Liver (tissue), 9 donors: ENCODE results near the gene PRPF31. TPM values are rescaled to one million over a fixed set of nuclear protein-coding genes. Genes with fewer than 3 reads are reported as not detected.
A peak's percentile ranks its signal among the peaks of the same experiment; 100 is the strongest.

Experiments used
- DNase-seq: peaks from one replicate; pipeline ENCODE4 v3.0.0-alpha.2; 2017; ENCODE audit warnings: low spot score
- H3K27ac ChIP-seq, 2 donors: one replicate each; pipeline ENCODE4 v1.7.0; 2013; ENCODE audit warnings: inconsistent platforms in 2 of 2, low read length in 2 of 2, control low read depth in 1 of 2, low read depth in 1 of 2, mild to moderate bottlenecking in 1 of 2
- H3K27me3 ChIP-seq, 4 donors: one replicate each; pipeline versions ENCODE4 v1.6.1 to v1.7.0; 2013; ENCODE audit warnings: low read length in 3 of 4, inconsistent platforms in 1 of 4, mild to moderate bottlenecking in 1 of 4, moderate library complexity in 1 of 4; ENCODE audit not compliant: control insufficient read depth in 4 of 4, insufficient read depth in 4 of 4
- H3K36me3 ChIP-seq, 4 donors: one replicate each; pipeline versions ENCODE4 v1.6.1 to v1.7.0; 2013; ENCODE audit warnings: low read length in 3 of 4, mild to moderate bottlenecking in 3 of 4, low read depth in 1 of 4, moderate library complexity in 1 of 4; ENCODE audit not compliant: control insufficient read depth in 4 of 4, insufficient read depth in 3 of 4
- H3K4me1 ChIP-seq, 4 donors: one replicate each; pipeline versions ENCODE4 v1.6.1 to v1.7.0; 2013; ENCODE audit warnings: low read length in 3 of 4, mild to moderate bottlenecking in 3 of 4, moderate library complexity in 1 of 4; ENCODE audit not compliant: control insufficient read depth in 4 of 4, insufficient read depth in 4 of 4
- H3K4me3 ChIP-seq, 3 donors: one replicate each; pipeline versions ENCODE4 v1.6.1 to v1.7.0; 2013; ENCODE audit warnings: low read length in 3 of 3, control low read depth in 1 of 3, low read depth in 1 of 3, mild to moderate bottlenecking in 1 of 3
- H3K9ac ChIP-seq, 2 donors: one replicate each; pipeline ENCODE4 v1.7.0; 2013; ENCODE audit warnings: low read length in 2 of 2, mild to moderate bottlenecking in 2 of 2, moderate library complexity in 2 of 2, control low read depth in 1 of 2, low read depth in 1 of 2
- H3K9me3 ChIP-seq, 4 donors: one replicate each; pipeline versions ENCODE4 v1.6.1 to v1.7.0; 2013; ENCODE audit warnings: low read length in 3 of 4; ENCODE audit not compliant: control insufficient read depth in 4 of 4
- EGR1 ChIP-seq, 2 donors: IDR thresholded peaks; 2 replicates each; pipeline ENCODE4 v1.6.1; 2016 to 2018; ENCODE audit warnings: antibody characterized with exemption in 2 of 2, low read depth in 2 of 2
- FOXA1 ChIP-seq: IDR thresholded peaks from 2 replicates; pipeline ENCODE4 v1.6.1; 2016; ENCODE audit warnings: antibody characterized with exemption
- FOXA2 ChIP-seq: IDR thresholded peaks from 2 replicates; pipeline ENCODE4 v1.6.1; 2016; ENCODE audit warnings: antibody characterized with exemption
- GABPA ChIP-seq, 2 donors: IDR thresholded peaks in 1 of 2; conservative IDR thresholded peaks in 1 of 2; 2 replicates each; pipeline ENCODE4 v1.6.1; 2016; ENCODE audit warnings: antibody characterized with exemption in 2 of 2, mild to moderate bottlenecking in 1 of 2, moderate library complexity in 1 of 2
- HNF4A ChIP-seq, 2 donors: conservative IDR thresholded peaks; 2 replicates each; pipeline ENCODE4 v1.6.1; 2016; ENCODE audit warnings: antibody characterized with exemption in 2 of 2, mild to moderate bottlenecking in 2 of 2
- HNF4G ChIP-seq: IDR thresholded peaks from 2 replicates; pipeline ENCODE4 v1.6.1; 2016; ENCODE audit warnings: antibody characterized with exemption
- JUND ChIP-seq, 2 donors: IDR thresholded peaks; 2 replicates each; pipeline ENCODE4 v1.6.1; 2016; ENCODE audit warnings: antibody characterized with exemption in 2 of 2
- NR2F2 ChIP-seq: IDR thresholded peaks from 2 replicates; pipeline ENCODE4 v1.6.1; 2016; ENCODE audit warnings: antibody characterized with exemption
- RAD21 ChIP-seq, 2 donors: IDR thresholded peaks; 2 replicates each; pipeline ENCODE4 v1.6.1; 2016; ENCODE audit warnings: antibody characterized with exemption in 2 of 2, mild to moderate bottlenecking in 2 of 2
- SP1 ChIP-seq: IDR thresholded peaks from 2 replicates; pipeline ENCODE4 v1.6.1; 2018; ENCODE audit warnings: antibody characterized with exemption, mild to moderate bottlenecking
- TAF1 ChIP-seq: conservative IDR thresholded peaks from 2 replicates; pipeline ENCODE4 v1.6.1; 2016; ENCODE audit warnings: antibody characterized with exemption, mild to moderate bottlenecking
- YY1 ChIP-seq: IDR thresholded peaks from 2 replicates; pipeline ENCODE4 v1.6.1; 2016; ENCODE audit warnings: antibody characterized with exemption, mild to moderate bottlenecking
- WGBS: extraction: QIAGEN DNeasy Blood & Tissue Kit; methylation state at CpG from one replicate; pipeline ENCODE4 v1.1.7; 2013; 5-methylcytosine and 5-hydroxymethylcytosine counted together
- polyA plus RNA-seq, 2 donors: library from polyadenylated mRNA; stranded (reverse) in 1 of 2; unstranded in 1 of 2; fragments of 200-250 nt in 1 of 2; fragments of >200 nt in 1 of 2; fragmentation: Nextera tagmentation in 1 of 2; extraction: Ambion mirVana in 1 of 2; gene quantifications; one replicate each; pipeline versions ENCODE4 v1.2.1 to v1.2.3, GENCODE V29; 2013 to 2015
- total RNA-seq, 2 donors: library from RNA; depleted of rRNA; stranded (reverse); fragments of >200 nt; gene quantifications; one replicate each; pipeline ENCODE4 v1.2.3, GENCODE V29; 2014
- TF ChIP-seq, protein P1 (sequence below): IDR thresholded peaks from 2 replicates; pipeline ENCODE4 v1.6.1; 2016; ENCODE audit warnings: antibody characterized with exemption
- TF ChIP-seq, protein P2 (sequence below): IDR thresholded peaks from 2 replicates; pipeline ENCODE4 v1.6.1; 2016; ENCODE audit warnings: antibody characterized with exemption, mild to moderate bottlenecking
- TF ChIP-seq, protein P3 (sequence below): IDR thresholded peaks from 2 replicates; pipeline ENCODE4 v1.6.1; 2016; ENCODE audit warnings: antibody characterized with exemption
- TF ChIP-seq, protein P4 (sequence below): fragments of 150-350 bp; IDR thresholded peaks from 2 replicates; pipeline ENCODE4 v1.5.1; 2017; ENCODE audit warnings: improper control_type of control experiment, low read depth, low read length; ENCODE audit not compliant: missing input control
- TF ChIP-seq, protein P5 (sequence below): IDR thresholded peaks from 2 replicates; pipeline ENCODE4 v1.6.1; 2016; ENCODE audit warnings: antibody characterized with exemption
- donor health status: healthy.
- donor health status: healthy.
- donor health status: healthy.
- donor health status: healthy.
- donor health status: healthy.

Gene PRPF31
- total and polyA plus RNA-seq, 4 donors = 23.8 to 33.0 (median 28.7) TPM

DNA sequence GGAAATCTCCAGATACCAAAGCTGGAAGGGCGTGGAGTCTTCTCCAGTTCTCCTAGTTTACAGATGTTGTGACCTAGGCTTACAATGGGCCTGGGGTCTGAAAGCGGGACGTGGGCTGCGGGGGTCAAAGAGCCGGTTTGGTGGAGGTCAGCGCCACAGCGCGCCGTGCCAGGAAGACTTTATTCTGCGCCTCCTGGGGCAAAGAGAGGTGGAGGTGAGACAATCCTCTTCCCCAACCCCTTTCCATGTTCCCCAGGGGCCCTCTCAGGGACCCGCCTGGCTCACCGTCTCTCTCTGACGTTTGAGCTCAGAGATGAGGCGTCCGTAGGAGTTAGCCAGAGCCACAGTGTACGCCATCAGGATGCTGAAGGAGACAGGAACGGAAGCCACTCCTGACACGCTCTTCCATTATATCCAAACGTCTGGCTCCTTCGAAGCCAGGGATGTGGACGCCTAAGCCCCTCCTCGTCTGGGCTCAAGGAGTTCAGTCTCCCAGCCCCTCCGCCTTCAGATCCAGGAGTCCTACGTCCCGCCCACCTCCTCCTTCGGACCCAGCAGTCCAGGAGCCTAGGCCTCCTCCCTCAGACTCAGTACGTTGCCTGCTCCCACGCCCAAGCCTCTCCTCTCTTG is 44.7 kb downstream of the PRPF31 start (continued):
- TF ChIP-seq, protein P1, sequence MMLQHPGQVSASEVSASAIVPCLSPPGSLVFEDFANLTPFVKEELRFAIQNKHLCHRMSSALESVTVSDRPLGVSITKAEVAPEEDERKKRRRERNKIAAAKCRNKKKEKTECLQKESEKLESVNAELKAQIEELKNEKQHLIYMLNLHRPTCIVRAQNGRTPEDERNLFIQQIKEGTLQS = no peak
- no peak for TF ChIP-seq RAD21 (IDR thresholded peaks at IDR 0.05)
- no peak for TF ChIP-seq HNF4A (conservative IDR thresholded peaks at IDR 0.05)

DNA sequence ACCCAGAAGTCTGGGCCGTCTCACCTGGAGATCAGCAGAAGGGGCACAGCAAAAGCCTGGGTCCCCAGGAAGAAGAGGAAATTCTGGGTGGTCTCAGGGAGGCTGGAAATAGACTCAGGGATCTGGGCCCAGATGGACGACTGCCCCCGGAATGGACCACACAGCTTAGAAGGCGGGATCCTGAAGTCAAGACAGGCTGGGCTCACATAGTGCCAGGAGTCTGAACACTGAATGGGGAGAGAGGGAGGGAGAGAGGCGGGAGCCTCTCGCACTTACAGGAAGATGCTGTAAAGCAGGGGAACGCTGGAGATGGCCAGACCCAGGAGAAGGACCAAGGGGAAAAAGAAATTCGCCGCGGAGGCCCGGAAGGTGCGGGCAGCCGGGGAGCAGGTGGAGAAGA is 45.3 kb downstream of the PRPF31 start:
- WGBS = 65% methylated on average over 13 of the region's 13 CpGs
- Histone ChIP-seq H3K9me3 (no peaks in the 10 kb centered on the region), H3K9ac (no peak overlapping the region), H3K4me1 (peaks cover 10 to 37% (median 31%) of the 10 kb centered on the region in 4 donors), H3K36me3 (peaks cover 10 to 18% (median 14%) of the 10 kb centered on the region in 4 donors), H3K27me3 (no peaks in the 10 kb centered on the region), H3K4me3 (peak overlapping the region in 1 of 3 donors; percentile 37), H3K27ac (no peak overlapping the region)
- DNase-seq = no peak
- TF ChIP-seq, protein P2, sequence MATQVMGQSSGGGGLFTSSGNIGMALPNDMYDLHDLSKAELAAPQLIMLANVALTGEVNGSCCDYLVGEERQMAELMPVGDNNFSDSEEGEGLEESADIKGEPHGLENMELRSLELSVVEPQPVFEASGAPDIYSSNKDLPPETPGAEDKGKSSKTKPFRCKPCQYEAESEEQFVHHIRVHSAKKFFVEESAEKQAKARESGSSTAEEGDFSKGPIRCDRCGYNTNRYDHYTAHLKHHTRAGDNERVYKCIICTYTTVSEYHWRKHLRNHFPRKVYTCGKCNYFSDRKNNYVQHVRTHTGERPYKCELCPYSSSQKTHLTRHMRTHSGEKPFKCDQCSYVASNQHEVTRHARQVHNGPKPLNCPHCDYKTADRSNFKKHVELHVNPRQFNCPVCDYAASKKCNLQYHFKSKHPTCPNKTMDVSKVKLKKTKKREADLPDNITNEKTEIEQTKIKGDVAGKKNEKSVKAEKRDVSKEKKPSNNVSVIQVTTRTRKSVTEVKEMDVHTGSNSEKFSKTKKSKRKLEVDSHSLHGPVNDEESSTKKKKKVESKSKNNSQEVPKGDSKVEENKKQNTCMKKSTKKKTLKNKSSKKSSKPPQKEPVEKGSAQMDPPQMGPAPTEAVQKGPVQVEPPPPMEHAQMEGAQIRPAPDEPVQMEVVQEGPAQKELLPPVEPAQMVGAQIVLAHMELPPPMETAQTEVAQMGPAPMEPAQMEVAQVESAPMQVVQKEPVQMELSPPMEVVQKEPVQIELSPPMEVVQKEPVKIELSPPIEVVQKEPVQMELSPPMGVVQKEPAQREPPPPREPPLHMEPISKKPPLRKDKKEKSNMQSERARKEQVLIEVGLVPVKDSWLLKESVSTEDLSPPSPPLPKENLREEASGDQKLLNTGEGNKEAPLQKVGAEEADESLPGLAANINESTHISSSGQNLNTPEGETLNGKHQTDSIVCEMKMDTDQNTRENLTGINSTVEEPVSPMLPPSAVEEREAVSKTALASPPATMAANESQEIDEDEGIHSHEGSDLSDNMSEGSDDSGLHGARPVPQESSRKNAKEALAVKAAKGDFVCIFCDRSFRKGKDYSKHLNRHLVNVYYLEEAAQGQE = no peak
- TF ChIP-seq HNF4G = no peak
- no peak for TF ChIP-seq JUND (IDR thresholded peaks at IDR 0.05)
- no peak for TF ChIP-seq SP1
- TF ChIP-seq, protein P1 = no peak
- no peak for TF ChIP-seq GABPA (IDR thresholded peaks at IDR 0.05 in 1 of 2, conservative IDR thresholded peaks at IDR 0.05 in 1 of 2)
- TF ChIP-seq HNF4A (conservative IDR thresholded peaks at IDR 0.05) = no peak
- TF ChIP-seq, protein P3, sequence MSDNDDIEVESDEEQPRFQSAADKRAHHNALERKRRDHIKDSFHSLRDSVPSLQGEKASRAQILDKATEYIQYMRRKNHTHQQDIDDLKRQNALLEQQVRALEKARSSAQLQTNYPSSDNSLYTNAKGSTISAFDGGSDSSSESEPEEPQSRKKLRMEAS = no peak
- TF ChIP-seq, protein P4, sequence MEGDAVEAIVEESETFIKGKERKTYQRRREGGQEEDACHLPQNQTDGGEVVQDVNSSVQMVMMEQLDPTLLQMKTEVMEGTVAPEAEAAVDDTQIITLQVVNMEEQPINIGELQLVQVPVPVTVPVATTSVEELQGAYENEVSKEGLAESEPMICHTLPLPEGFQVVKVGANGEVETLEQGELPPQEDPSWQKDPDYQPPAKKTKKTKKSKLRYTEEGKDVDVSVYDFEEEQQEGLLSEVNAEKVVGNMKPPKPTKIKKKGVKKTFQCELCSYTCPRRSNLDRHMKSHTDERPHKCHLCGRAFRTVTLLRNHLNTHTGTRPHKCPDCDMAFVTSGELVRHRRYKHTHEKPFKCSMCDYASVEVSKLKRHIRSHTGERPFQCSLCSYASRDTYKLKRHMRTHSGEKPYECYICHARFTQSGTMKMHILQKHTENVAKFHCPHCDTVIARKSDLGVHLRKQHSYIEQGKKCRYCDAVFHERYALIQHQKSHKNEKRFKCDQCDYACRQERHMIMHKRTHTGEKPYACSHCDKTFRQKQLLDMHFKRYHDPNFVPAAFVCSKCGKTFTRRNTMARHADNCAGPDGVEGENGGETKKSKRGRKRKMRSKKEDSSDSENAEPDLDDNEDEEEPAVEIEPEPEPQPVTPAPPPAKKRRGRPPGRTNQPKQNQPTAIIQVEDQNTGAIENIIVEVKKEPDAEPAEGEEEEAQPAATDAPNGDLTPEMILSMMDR = no peak
- no peak for TF ChIP-seq EGR1 (IDR thresholded peaks at IDR 0.05; ENCODE audit: low read depth in 2 of 2)
- no peak for TF ChIP-seq RAD21 (IDR thresholded peaks at IDR 0.05)
- TF ChIP-seq, protein P5, sequence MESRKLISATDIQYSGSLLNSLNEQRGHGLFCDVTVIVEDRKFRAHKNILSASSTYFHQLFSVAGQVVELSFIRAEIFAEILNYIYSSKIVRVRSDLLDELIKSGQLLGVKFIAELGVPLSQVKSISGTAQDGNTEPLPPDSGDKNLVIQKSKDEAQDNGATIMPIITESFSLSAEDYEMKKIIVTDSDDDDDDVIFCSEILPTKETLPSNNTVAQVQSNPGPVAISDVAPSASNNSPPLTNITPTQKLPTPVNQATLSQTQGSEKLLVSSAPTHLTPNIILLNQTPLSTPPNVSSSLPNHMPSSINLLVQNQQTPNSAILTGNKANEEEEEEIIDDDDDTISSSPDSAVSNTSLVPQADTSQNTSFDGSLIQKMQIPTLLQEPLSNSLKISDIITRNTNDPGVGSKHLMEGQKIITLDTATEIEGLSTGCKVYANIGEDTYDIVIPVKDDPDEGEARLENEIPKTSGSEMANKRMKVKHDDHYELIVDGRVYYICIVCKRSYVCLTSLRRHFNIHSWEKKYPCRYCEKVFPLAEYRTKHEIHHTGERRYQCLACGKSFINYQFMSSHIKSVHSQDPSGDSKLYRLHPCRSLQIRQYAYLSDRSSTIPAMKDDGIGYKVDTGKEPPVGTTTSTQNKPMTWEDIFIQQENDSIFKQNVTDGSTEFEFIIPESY = no peak
- no peak for TF ChIP-seq FOXA1
- TF ChIP-seq TAF1 = no peak
- TF ChIP-seq NR2F2 = no peak
- no peak for TF ChIP-seq YY1
- no peak for TF ChIP-seq FOXA2
